Gastroesophageal sphincter (tissue), 4 donors: ENCODE results near the gene LRBA. TPM values are rescaled to one million over a fixed set of nuclear protein-coding genes. Genes with fewer than 3 reads are reported as not detected.

Source experiments
- ATAC-seq: fragments of 150-250 bp; one replicate; pipeline ENCODE4 v1.9.1; 2016; ENCODE audit warnings: mild to moderate bottlenecking, moderate library complexity
- H3K27ac ChIP-seq, 4 donors: fragments of 200-600 bp; sonication (generic) in 3 of 4; 1 replicate in 3 of 4; 2 replicates in 1 of 4; pipeline ENCODE4 v1.5.1; 2016 to 2019
- H3K27me3 ChIP-seq: fragments of 200-600 bp; sonication (generic); one replicate; pipeline ENCODE4 v1.5.1; 2019
- H3K36me3 ChIP-seq, 2 donors: fragments of 200-600 bp; sonication (generic); one replicate each; pipeline ENCODE4 v1.5.1; 2019; ENCODE audit warnings: control low read depth in 1 of 2
- H3K4me1 ChIP-seq, 3 donors: fragments of 200-600 bp; sonication (generic); 1 replicate in 2 of 3; 2 replicates in 1 of 3; pipeline ENCODE4 v1.5.1; 2016 to 2019; ENCODE audit warnings: control low read depth in 2 of 3
- H3K4me3 ChIP-seq, 2 donors: fragments of 200-600 bp; sonication (generic); one replicate each; pipeline ENCODE4 v1.5.1; 2019; ENCODE audit warnings: mild to moderate bottlenecking in 1 of 2, moderate library complexity in 1 of 2
- H3K9me3 ChIP-seq, 3 donors: fragments of 200-600 bp; sonication (generic); one replicate each; pipeline ENCODE4 v1.5.1; 2017 to 2019; ENCODE audit warnings: control low read depth in 2 of 3
- CTCF ChIP-seq, 4 experiments: fragments of 200-600 bp in 2 of 4; fragments of 450-650 bp in 2 of 4; sonication (generic) in 1 of 4; IDR thresholded peaks; one replicate each; pipeline ENCODE4 v1.5.1; 2017 to 2019; ENCODE audit warnings: antibody characterized with exemption in 4 of 4, mild to moderate bottlenecking in 2 of 4, moderate library complexity in 2 of 4
- EP300 ChIP-seq: sonication (generic); formaldehyde crosslinking; IDR thresholded peaks from one replicate; pipeline ENCODE4 v1.6.1; 2017; ENCODE audit warnings: antibody characterized with exemption, mild to moderate bottlenecking
- POLR2A ChIP-seq, 2 donors: fragments of 450-650 bp; IDR thresholded peaks; one replicate each; pipeline ENCODE4 v1.6.1; 2017; ENCODE audit warnings: antibody characterized with exemption in 2 of 2, mild to moderate bottlenecking in 2 of 2, moderate library complexity in 1 of 2
- POLR2AphosphoS5 ChIP-seq: sonication (generic); formaldehyde crosslinking; IDR thresholded peaks from one replicate; pipeline ENCODE4 v1.6.1; 2017; ENCODE audit warnings: antibody characterized with exemption
- WGBS, 2 donors: methylation state at CpG; one replicate each; pipeline ENCODE4 v1.1.5; 2018; ENCODE audit warnings: low coverage in 1 of 2; 5-methylcytosine and 5-hydroxymethylcytosine counted together
- total RNA-seq, 4 donors: library from RNA; depleted of rRNA; stranded (reverse); fragments of >200 nt; gene quantifications; one replicate each; pipeline ENCODE4 v1.1.0, GENCODE V29; 2016

The LRBA gene
- total RNA-seq, 4 donors from 2014 or later: 18.4 to 35.0 (median 23.2) TPM

- Histone ChIP-seq H3K4me1 (peaks cover 0 to 5% (median 0%) of the 10 kb centered on the region in 3 donors), H3K27ac (no peak overlapping the region), H3K9me3 (no peaks in the 10 kb centered on the region), H3K4me3 (no peak overlapping the region), H3K36me3 (peaks cover 0 to 10% of the 10 kb centered on the region in 2 donors), H3K27me3 (no peaks in the 10 kb centered on the region)
- WGBS, 2 donors: 90 to 95% methylated on average over 4 of the region's 4 CpGs
- no peak for ATAC-seq
- no peak for TF ChIP-seq CTCF (IDR thresholded peaks at IDR 0.05)
- no peak for TF ChIP-seq EP300
- TF ChIP-seq POLR2A (IDR thresholded peaks at IDR 0.05): no peak
Measured at GRCh38 chr4:150308824-150309472, 706.1 kb downstream of the LRBA start.

GRCh38 chr4:150306719-150307118, 708.4 kb downstream of the LRBA start:
- WGBS, 2 donors: 90 to 100% methylated on average over 1 of the region's 1 CpG
- no peak for ATAC-seq
- no peak overlapping the region for H3K27ac ChIP-seq
- no peaks in the 10 kb centered on the region for H3K27me3 ChIP-seq
- no peak overlapping the region for H3K4me3 ChIP-seq
- peaks cover 0 to 5% (median 0%) of the 10 kb centered on the region in 3 donors for H3K4me1 ChIP-seq
- peaks cover 0 to 10% of the 10 kb centered on the region in 2 donors for H3K36me3 ChIP-seq
- H3K9me3 ChIP-seq: no peaks in the 10 kb centered on the region
- TF ChIP-seq EP300 (no peak), POLR2AphosphoS5 (no peak), POLR2A (IDR thresholded peaks at IDR 0.05) (no peak), CTCF (IDR thresholded peaks at IDR 0.05) (no peak)

GRCh38 chr4:150305995-150306394, 709.1 kb downstream of the LRBA start:
- no peaks in the 10 kb centered on the region for H3K9me3 ChIP-seq
- WGBS, 2 donors: 8 to 19% methylated on average over 2 of the region's 2 CpGs
- no peak overlapping the region for H3K4me3 ChIP-seq
- H3K4me1 ChIP-seq: peaks cover 0 to 5% (median 0%) of the 10 kb centered on the region in 3 donors
- no peak overlapping the region for H3K27ac ChIP-seq
- H3K27me3 ChIP-seq: no peaks in the 10 kb centered on the region
- no peak for ATAC-seq
- peaks cover 0 to 10% of the 10 kb centered on the region in 2 donors for H3K36me3 ChIP-seq
- TF ChIP-seq POLR2A (IDR thresholded peaks at IDR 0.05) (no peak), CTCF (IDR thresholded peaks at IDR 0.05) (no peak)

- no peak for TF ChIP-seq POLR2A (IDR thresholded peaks at IDR 0.05)
- TF ChIP-seq POLR2AphosphoS5: peak; percentile 31
- Histone ChIP-seq H3K9me3 (no peaks in the 10 kb centered on the region), H3K27ac (no peak overlapping the region), H3K27me3 (no peaks in the 10 kb centered on the region), H3K4me3 (no peak overlapping the region), H3K4me1 (peaks cover 0 to 5% (median 0%) of the 10 kb centered on the region in 3 donors), H3K36me3 (no peaks in the 10 kb centered on the region)
- peak; percentile 50 for ATAC-seq
- WGBS, 2 donors: 42 to 69% methylated on average over 4 of the region's 4 CpGs
Measured at GRCh38 chr4:150302553-150302952, 712.5 kb downstream of the LRBA start.

GRCh38 chr4:150299816-150300215, 715.3 kb downstream of the LRBA start:
- H3K27me3 ChIP-seq: no peaks in the 10 kb centered on the region
- no peaks in the 10 kb centered on the region for H3K36me3 ChIP-seq
- no peak for ATAC-seq
- no peak overlapping the region for H3K4me3 ChIP-seq
- TF ChIP-seq POLR2A (IDR thresholded peaks at IDR 0.05) (no peak), CTCF (IDR thresholded peaks at IDR 0.05) (no peak), POLR2AphosphoS5 (no peak), EP300 (no peak)
- WGBS, 2 donors: 91 to 94% methylated on average over 4 of the region's 4 CpGs
- no peaks in the 10 kb centered on the region for H3K4me1 ChIP-seq
- H3K27ac ChIP-seq: no peak overlapping the region
- no peaks in the 10 kb centered on the region for H3K9me3 ChIP-seq
